B cell (primary cell): ENCODE results near the gene SYT2.
"Not testable (repeated sequence)": the region's sequence is repeated elsewhere in the genome, so short reads cannot be mapped to it uniquely, and the experiment has no call there.

Experiments
- EZH2 ChIP-seq: IDR thresholded peaks from 2 replicates; pipeline ENCODE4 v1.6.1; 2012; ENCODE audit warnings: borderline replicate concordance, low read depth, mild to moderate bottlenecking, moderate library complexity, low read length; ENCODE audit not compliant: insufficient read depth, poor library complexity, severe bottlenecking
- TF ChIP-seq, protein P1 (sequence below): fragments of 200-600 bp; IDR thresholded peaks from one replicate; pipeline ENCODE4 v1.8.0; 2022; ENCODE audit warnings: antibody characterized with exemption, mild to moderate bottlenecking

DNA sequence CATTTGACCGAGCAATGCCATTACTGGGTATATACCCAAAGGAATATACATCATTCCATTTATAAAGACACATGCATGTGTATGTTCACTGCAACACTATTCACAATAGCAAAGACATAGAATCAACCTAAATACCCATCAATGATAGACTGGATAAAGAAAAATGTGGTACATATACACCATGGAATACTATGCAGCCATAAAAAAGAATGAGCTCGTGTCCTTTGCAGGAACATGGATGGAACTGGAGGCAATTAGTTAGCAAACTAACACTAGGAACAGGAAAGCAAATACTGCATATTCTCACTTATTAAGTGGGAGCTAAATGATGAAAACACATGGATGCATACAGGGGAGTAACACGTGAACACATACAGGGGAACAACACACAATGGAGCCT is 34.5 kb upstream of the SYT2 start:
- TF ChIP-seq, protein P1, sequence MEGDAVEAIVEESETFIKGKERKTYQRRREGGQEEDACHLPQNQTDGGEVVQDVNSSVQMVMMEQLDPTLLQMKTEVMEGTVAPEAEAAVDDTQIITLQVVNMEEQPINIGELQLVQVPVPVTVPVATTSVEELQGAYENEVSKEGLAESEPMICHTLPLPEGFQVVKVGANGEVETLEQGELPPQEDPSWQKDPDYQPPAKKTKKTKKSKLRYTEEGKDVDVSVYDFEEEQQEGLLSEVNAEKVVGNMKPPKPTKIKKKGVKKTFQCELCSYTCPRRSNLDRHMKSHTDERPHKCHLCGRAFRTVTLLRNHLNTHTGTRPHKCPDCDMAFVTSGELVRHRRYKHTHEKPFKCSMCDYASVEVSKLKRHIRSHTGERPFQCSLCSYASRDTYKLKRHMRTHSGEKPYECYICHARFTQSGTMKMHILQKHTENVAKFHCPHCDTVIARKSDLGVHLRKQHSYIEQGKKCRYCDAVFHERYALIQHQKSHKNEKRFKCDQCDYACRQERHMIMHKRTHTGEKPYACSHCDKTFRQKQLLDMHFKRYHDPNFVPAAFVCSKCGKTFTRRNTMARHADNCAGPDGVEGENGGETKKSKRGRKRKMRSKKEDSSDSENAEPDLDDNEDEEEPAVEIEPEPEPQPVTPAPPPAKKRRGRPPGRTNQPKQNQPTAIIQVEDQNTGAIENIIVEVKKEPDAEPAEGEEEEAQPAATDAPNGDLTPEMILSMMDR: not testable (repeated sequence)
- not testable (repeated sequence) for TF ChIP-seq EZH2
